ENCODE measurements around the gene SYNDIG1.
"Not testable (repeated sequence)": the region's sequence is repeated elsewhere in the genome, so short reads cannot be mapped to it uniquely, and the experiment has no call there.

Gene SYNDIG1

GRCh38 chr20:24615353-24615752, 145.9 kb downstream of the SYNDIG1 start:
- in situ Hi-C loops (cut with MboI; ENCODE audit: low sequenced_read_pairs): no loop called here
- no peaks in the 10 kb centered on the region for H3K4me1 ChIP-seq
- DNase-seq (ENCODE audit: low spot score in 2 of 2): no peak
- H3K9me3 ChIP-seq: no peaks in the 10 kb centered on the region
- H3K36me3 ChIP-seq (replicated peaks): no peaks in the 10 kb centered on the region
- H3K27me3 ChIP-seq (ENCODE audit: low read depth): no peaks in the 10 kb centered on the region
- H3K4me3 ChIP-seq: no peak overlapping the region

GRCh38 chr20:24616258-24617079, 147.0 kb downstream of the SYNDIG1 start:
- Histone ChIP-seq H3K4me3 (no peak overlapping the region), H3K9me3 (no peaks in the 10 kb centered on the region), H3K27me3 (ENCODE audit: low read depth) (no peaks in the 10 kb centered on the region), H3K36me3 (replicated peaks) (no peaks in the 10 kb centered on the region), H3K4me1 (no peaks in the 10 kb centered on the region)
- no peak for DNase-seq (ENCODE audit: low spot score in 2 of 2)
- in situ Hi-C loops (cut with MboI; ENCODE audit: low sequenced_read_pairs): no loop called here

GRCh38 chr20:24617080-24617432, 147.6 kb downstream of the SYNDIG1 start:
- no peak overlapping the region for H3K4me3 ChIP-seq
- no peaks in the 10 kb centered on the region for H3K36me3 ChIP-seq (replicated peaks)
- H3K27me3 ChIP-seq (ENCODE audit: low read depth): no peaks in the 10 kb centered on the region
- no peak for DNase-seq (ENCODE audit: low spot score in 2 of 2)
- in situ Hi-C loops (cut with MboI; ENCODE audit: low sequenced_read_pairs): no loop called here
- H3K4me1 ChIP-seq: no peaks in the 10 kb centered on the region
- H3K9me3 ChIP-seq: no peaks in the 10 kb centered on the region

- in situ Hi-C loops (cut with MboI; ENCODE audit: low sequenced_read_pairs): no loop called here
Measured at GRCh38 chr20:24617757-24618450, 148.5 kb downstream of the SYNDIG1 start.

GRCh38 chr20:24618739-24619138, 149.3 kb downstream of the SYNDIG1 start:
- H3K27me3 ChIP-seq (ENCODE audit: low read depth): no peaks in the 10 kb centered on the region
- H3K36me3 ChIP-seq (replicated peaks): no peaks in the 10 kb centered on the region
- no peak overlapping the region for H3K4me3 ChIP-seq
- no peaks in the 10 kb centered on the region for H3K4me1 ChIP-seq
- H3K9me3 ChIP-seq: no peaks in the 10 kb centered on the region
- no peak for DNase-seq (ENCODE audit: low spot score in 2 of 2)
- in situ Hi-C loops (cut with MboI; ENCODE audit: low sequenced_read_pairs): no loop called here

More at GRCh38 chr20:24617757-24618450, 148.5 kb downstream of the SYNDIG1 start:
- H3K4me3 ChIP-seq: no peak overlapping the region
- no peaks in the 10 kb centered on the region for H3K27me3 ChIP-seq (ENCODE audit: low read depth)
- no peaks in the 10 kb centered on the region for H3K4me1 ChIP-seq
- no peaks in the 10 kb centered on the region for H3K36me3 ChIP-seq (replicated peaks)
- H3K9me3 ChIP-seq: no peaks in the 10 kb centered on the region
- no peak for DNase-seq (ENCODE audit: low spot score in 2 of 2)

GRCh38 chr20:24619212-24619611, 149.8 kb downstream of the SYNDIG1 start:
- Histone ChIP-seq H3K9me3 (no peaks in the 10 kb centered on the region), H3K4me3 (no peak overlapping the region), H3K27me3 (ENCODE audit: low read depth) (no peaks in the 10 kb centered on the region), H3K4me1 (no peaks in the 10 kb centered on the region), H3K36me3 (replicated peaks) (no peaks in the 10 kb centered on the region)
- in situ Hi-C loops (cut with MboI; ENCODE audit: low sequenced_read_pairs): no loop called here
- no peak for DNase-seq (ENCODE audit: low spot score in 2 of 2)

GRCh38 chr20:24620937-24621519, 151.6 kb downstream of the SYNDIG1 start:
- no peaks in the 10 kb centered on the region for H3K9me3 ChIP-seq
- in situ Hi-C loops (cut with MboI; ENCODE audit: low sequenced_read_pairs): no loop called here
- H3K4me3 ChIP-seq: no peak overlapping the region
- no peaks in the 10 kb centered on the region for H3K27me3 ChIP-seq (ENCODE audit: low read depth)
- H3K4me1 ChIP-seq: no peaks in the 10 kb centered on the region
- H3K36me3 ChIP-seq (replicated peaks): no peaks in the 10 kb centered on the region
- DNase-seq (ENCODE audit: low spot score in 2 of 2): no peak

GRCh38 chr20:24622856-24623255, 153.4 kb downstream of the SYNDIG1 start:
- DNase-seq (ENCODE audit: low spot score in 2 of 2): no peak
- no peak overlapping the region for H3K4me3 ChIP-seq
- H3K36me3 ChIP-seq (replicated peaks): no peaks in the 10 kb centered on the region
- H3K4me1 ChIP-seq: no peaks in the 10 kb centered on the region
- no peaks in the 10 kb centered on the region for H3K27me3 ChIP-seq (ENCODE audit: low read depth)
- in situ Hi-C loops (cut with MboI; ENCODE audit: low sequenced_read_pairs): no loop called here
- no peaks in the 10 kb centered on the region for H3K9me3 ChIP-seq

GRCh38 chr20:24626141-24626540, 156.7 kb downstream of the SYNDIG1 start:
- H3K4me1 ChIP-seq; H3K27me3 ChIP-seq (ENCODE audit: low read depth); DNase-seq (ENCODE audit: low spot score in 2 of 2); H3K4me3 ChIP-seq; in situ Hi-C loops (cut with MboI; ENCODE audit: low sequenced_read_pairs); H3K9me3 ChIP-seq; H3K36me3 ChIP-seq (replicated peaks): not testable (repeated sequence)

GRCh38 chr20:24627291-24627690, 157.9 kb downstream of the SYNDIG1 start:
- Histone ChIP-seq H3K4me1 (no peaks in the 10 kb centered on the region), H3K36me3 (replicated peaks) (no peaks in the 10 kb centered on the region), H3K27me3 (ENCODE audit: low read depth) (no peaks in the 10 kb centered on the region), H3K9me3 (no peaks in the 10 kb centered on the region), H3K4me3 (no peak overlapping the region)
- DNase-seq (ENCODE audit: low spot score in 2 of 2): no peak
- in situ Hi-C loops (cut with MboI; ENCODE audit: low sequenced_read_pairs): no loop called here

- Histone ChIP-seq H3K4me3 (no peak overlapping the region), H3K9me3 (no peaks in the 10 kb centered on the region), H3K4me1 (no peaks in the 10 kb centered on the region), H3K36me3 (replicated peaks) (no peaks in the 10 kb centered on the region), H3K27me3 (ENCODE audit: low read depth) (no peaks in the 10 kb centered on the region)
- in situ Hi-C loops (cut with MboI; ENCODE audit: low sequenced_read_pairs): no loop called here
- DNase-seq (ENCODE audit: low spot score in 2 of 2): no peak
Measured at GRCh38 chr20:24627926-24628325, 158.5 kb downstream of the SYNDIG1 start.

GRCh38 chr20:24628985-24629384, 159.6 kb downstream of the SYNDIG1 start:
- in situ Hi-C loops (cut with MboI; ENCODE audit: low sequenced_read_pairs): no loop called here
- no peaks in the 10 kb centered on the region for H3K27me3 ChIP-seq (ENCODE audit: low read depth)
- DNase-seq (ENCODE audit: low spot score in 2 of 2): no peak
- no peak overlapping the region for H3K4me3 ChIP-seq
- H3K4me1 ChIP-seq: no peaks in the 10 kb centered on the region
- no peaks in the 10 kb centered on the region for H3K9me3 ChIP-seq
- H3K36me3 ChIP-seq (replicated peaks): no peaks in the 10 kb centered on the region

GRCh38 chr20:24629668-24630067, 160.2 kb downstream of the SYNDIG1 start:
- Histone ChIP-seq H3K36me3 (replicated peaks) (no peaks in the 10 kb centered on the region), H3K9me3 (no peaks in the 10 kb centered on the region), H3K4me3 (no peak overlapping the region), H3K27me3 (ENCODE audit: low read depth) (no peaks in the 10 kb centered on the region), H3K4me1 (no peaks in the 10 kb centered on the region)
- DNase-seq (ENCODE audit: low spot score in 2 of 2): no peak
- in situ Hi-C loops (cut with MboI; ENCODE audit: low sequenced_read_pairs): no loop called here

- DNase-seq (ENCODE audit: low spot score in 2 of 2): no peak
- Histone ChIP-seq H3K4me3 (no peak overlapping the region), H3K27me3 (ENCODE audit: low read depth) (no peaks in the 10 kb centered on the region), H3K36me3 (replicated peaks) (no peaks in the 10 kb centered on the region), H3K4me1 (no peaks in the 10 kb centered on the region), H3K9me3 (no peaks in the 10 kb centered on the region)
- in situ Hi-C loops (cut with MboI; ENCODE audit: low sequenced_read_pairs): no loop called here
Measured at GRCh38 chr20:24630486-24631172, 161.2 kb downstream of the SYNDIG1 start.
